HG02870 (cell line): ENCODE data around the gene SNAP25.

Experiments used
- ATAC-seq: cut with Tn5 transposase; IDR thresholded peaks from one replicate; pipeline ENCODE4 v1.9.1; 2021; ENCODE audit warnings: mild to moderate bottlenecking, moderate library complexity; ENCODE audit not compliant: unreplicated experiment

The SNAP25 gene

DNA sequence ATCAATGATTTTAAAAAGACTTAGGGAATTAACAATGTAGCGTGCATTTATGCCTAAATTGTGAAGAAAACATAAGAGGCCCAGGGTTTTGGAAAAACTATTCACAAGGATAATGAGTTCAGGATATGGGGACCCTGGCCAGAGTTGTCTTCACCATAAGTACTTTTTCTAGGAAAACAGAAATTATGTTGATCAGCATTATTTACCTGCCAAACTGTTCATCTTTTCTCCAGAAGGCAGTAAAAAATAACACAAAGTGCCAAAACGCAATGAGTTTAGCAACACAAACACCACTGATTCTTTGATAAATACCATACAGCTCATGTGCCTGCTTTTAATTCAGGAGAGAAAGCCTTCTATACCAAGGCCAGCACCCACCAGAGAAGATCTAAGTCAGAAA is 43.1 kb downstream of the SNAP25 start:
- no peak for ATAC-seq

DNA sequence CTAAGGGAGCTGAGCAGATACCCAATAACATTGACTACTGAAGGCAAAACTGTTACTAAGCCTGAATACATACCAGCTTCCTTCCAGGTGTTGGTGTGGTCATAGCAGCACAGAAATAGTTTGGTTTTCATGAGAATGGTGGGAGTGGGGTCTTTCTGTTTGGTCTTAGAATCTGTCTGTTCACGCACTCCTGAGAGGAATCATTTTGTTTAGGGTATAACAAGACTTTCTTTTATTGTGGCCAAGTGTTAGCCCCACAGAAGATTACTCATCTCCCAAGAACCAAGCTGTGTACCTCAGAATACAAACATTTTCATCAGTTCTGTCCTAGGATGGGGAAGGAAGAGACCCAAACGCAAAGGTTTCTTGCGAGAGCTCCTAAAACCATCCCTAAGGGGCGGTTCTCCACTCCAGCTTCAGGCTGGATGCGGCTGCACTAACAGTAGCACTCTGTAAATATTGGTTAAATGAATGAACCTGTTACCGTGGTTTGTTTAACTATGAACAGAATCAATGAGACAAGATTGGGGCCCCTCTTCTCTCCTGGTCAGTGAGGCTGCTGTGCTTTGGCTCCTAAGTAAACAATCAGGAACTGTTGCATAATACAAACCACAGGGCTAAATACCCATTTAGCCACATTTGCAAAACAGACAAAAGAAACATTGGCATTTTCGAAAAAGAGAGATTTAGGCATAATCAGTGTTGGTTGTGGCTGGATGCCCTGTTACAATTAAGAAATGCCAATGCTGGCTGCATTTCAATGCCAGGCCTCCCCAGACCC is 44.9 kb downstream of the SNAP25 start:
- no peak for ATAC-seq

DNA sequence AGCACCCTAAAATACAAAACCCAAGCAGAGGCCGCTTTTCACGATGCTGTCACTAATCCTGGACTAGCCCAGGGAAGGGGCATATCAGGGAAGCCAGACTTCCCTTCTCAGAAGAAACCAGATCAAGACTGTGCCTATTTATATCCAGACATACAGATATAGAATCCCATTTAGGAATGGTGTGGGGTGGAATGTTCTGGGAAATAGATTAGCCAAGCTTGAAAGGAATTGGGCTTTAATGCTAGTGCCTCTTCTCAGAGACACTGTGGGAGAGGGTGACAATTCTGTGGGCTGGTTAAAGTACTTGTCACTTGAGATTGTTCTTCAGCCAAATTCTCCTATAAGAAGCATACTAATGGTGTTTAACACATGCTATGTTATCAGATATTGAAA is 45.5 kb downstream of the SNAP25 start:
- ATAC-seq, result no peak

DNA sequence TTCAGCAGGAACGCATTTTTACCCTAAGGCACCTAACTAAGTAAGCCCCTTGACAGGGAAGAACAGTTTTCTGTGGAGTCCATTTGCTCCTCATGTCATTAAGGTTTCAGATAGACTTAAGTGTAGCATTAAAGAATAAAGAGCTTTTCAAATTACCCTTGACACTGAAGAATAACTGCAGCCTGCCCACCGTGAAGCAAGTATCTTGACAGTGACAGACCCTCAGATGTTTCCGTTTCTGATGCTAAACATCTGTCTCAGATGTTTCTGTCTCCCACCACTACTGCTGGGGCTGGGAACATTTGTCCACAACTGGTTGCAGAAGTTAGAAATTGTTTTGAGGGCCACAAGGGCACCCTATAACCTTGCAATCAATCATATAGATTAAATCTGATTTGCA is 50.0 kb downstream of the SNAP25 start:
- no peak for ATAC-seq

DNA sequence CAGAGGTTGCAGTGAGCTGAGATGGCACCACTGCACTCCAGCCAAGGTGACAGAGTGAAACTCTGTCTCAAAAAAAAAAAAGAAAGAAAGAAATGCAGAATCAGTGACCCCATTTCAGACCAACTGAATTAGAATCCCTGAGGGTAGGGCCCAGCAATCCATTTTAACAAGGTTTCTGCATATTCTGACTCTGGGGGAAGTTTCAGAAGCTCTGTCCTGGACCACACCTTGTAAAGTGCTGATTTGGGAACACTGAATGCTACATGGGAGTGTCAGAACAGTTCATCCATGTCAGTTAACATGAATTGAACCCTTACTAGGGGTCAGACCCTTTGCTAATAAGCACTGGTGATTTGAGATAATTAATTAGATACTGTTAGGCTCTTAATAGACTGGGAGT is 52.0 kb downstream of the SNAP25 start:
- ATAC-seq, result no peak

DNA sequence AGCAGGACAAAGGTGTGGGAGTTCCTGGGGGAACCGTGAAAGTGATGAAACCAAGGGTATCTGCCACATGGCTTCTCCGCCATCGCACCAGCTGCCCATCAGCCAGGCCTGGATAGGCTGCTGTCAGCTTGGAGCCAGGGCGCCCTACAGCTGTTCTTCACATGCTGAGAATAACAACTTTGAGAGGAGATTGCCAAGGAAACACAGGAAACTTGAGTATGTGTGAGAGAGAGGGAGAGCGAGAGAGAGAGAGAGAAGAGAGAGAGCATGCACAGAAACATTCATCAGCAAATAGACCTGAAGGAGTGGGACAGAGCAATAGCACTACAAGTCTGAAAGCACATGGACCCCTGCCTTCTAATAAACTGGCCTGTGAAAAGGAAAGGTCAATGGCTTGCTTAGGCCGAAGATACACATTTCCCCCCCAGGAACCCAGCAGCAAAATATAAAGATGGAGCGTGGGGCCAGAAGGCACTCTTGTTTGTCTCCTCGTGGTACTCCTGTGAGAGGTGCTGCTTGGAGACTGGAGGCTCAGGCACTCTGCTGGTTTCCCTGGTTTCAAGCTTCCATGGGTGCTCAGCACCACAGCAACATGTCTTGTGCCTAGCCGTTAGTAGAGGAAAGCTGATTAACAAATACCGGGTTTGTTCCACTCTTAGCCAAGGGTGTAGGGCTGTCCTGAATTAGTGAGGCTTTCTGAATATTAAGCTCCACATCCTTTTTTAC is 53.0 kb downstream of the SNAP25 start:
- no peak for ATAC-seq

DNA sequence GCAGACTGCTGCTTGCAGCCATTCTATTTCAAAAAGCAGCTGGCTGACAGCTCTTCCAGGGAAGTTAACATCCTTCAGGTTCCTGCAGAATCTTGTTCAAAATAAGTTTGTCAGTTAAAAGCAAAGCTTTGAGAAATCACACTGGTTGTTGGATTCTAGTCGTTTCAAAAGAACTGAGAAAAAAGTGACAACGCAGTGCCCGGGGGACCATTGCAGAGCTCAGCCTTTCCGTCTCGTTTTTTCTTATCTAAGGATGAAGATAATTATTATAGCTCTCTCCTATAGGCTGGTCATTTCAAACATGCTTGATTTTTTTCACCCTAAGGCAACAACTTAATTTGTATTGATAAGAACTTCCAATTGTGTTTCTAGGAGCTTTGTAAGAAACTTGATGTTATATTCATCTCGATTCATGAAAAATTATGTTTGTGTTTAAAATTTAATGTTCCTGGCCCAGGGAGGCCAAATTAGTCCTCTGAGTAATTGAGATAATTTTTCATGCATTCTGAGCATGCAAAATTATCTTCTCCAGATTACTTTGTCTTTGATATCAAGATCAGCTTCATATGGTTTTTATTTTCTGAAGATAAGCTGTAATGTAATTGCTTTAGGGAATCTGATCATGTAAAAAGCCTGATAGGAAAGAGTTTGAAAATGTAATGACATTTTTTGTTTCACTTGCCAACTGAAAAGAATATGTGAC is 58.4 kb downstream of the SNAP25 start:
- no peak for ATAC-seq

DNA sequence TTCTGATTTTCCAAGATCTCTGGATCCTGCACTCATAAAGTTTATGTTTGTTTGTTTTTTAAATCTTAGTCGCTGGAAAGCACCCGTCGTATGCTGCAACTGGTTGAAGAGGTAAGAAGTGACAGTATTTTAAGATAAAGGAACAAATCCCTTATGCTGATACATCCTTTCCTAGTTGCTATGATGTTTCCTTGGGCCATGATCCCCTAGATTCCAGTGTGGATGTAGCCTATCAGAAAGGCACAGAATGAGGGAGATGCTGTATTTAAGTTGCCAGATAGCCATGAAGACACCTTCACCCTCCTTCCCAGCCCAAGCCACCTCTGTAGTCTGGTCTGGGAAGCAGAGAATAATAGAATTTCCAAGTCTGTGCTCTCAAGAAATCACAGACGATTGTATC is 59.0 kb downstream of the SNAP25 start:
- no peak for ATAC-seq

DNA sequence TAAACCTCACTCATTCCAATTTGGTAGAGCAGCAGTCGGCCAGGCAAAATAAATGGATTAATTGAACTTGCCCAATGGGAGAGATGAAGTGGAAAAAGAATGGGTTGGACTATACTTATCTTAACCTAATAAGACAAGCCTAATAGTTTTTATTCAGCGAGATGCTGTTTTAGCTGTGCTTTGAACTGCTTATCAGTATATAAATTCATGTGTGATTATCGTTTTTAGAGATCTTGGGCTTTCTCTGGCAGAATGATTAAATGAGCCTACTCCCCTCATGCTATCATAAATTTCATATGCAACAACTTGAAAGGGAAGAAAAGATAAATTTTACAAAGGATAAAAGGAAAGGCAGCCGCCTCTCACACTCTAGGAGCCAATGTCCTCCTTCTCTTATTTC is 59.8 kb downstream of the SNAP25 start:
- ATAC-seq, result no peak

DNA sequence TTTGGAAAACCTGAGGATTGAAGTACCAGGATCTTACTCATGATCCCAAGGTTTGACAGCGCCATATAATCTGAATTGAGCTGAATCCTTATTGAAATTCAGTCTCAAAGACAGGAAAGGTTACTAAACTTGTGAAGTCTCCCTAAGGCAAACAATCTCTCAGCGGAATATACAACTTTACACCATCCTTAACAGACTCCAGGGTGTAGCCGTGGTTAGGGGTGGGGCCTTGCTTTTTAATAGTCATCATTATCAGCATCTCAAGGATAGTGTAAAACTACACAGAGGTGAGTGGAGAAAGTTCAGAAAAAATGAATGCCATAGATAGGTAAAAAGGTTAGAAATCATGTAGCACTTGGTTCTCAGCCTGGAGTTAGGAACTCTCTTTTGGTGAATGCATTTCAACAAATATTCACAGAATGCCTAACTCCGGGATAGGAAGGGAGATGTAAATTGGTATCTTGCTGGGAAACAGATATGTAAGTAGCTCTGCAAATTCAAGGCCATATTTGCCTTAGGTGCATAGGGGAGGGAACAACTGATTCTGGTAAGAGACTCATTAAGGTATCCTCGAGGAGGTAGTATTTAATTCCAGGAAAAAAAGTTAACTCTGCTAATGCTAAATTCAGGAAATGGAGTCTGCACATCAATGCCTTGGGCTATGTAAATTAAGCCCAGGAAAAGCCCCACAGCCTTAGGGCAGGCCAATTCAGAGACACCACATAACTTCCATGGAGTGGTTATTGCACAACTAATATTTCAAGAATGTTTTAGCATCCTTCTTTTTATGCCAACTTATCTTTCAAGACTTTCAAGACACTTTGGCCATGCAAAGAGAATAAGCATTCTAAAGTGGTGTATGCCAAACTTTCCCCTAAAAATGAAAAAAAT is 61.6 kb downstream of the SNAP25 start:
- ATAC-seq, result no peak

DNA sequence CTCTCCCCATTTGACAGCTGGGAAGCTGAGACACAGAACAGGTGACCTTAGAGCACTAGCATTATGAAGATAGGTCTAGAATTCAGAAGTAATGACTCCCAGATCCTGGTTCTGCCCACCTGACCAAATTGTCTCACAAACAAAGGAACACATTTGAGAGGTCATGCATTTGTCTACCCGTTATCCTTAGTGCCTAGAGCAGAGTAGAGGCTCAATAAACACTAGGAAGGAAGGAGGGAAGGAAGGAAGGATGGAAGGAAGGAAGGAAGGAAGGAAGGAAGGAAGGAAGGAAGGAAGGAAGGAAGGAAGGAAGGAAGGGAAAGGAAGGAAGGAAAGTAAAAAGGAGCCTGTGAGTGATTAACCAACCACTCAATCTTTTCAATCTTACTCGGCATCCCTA is 63.3 kb downstream of the SNAP25 start:
- no peak for ATAC-seq

DNA sequence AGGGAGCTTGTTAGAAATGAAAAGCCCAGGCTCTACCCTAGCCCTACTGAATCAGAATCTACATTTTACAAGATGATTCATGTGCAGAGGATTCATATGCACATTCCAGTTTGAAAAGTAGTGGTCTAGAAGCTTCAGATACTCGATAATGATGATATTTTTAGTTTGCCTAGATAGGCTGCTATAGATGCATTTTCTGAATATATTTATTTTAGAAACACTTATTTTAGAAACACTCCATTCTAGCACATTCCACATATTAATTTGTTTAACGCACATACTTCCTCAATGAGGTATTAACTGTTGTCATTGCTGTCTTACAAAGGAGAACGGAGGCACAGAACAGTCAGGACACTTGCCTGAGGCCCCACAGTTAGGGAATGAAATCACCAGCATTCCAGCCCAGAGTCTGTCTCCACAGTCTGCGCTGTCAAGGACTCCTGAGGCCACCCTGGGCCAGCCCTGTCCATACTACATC is 64.4 kb downstream of the SNAP25 start:
- no peak for ATAC-seq

DNA sequence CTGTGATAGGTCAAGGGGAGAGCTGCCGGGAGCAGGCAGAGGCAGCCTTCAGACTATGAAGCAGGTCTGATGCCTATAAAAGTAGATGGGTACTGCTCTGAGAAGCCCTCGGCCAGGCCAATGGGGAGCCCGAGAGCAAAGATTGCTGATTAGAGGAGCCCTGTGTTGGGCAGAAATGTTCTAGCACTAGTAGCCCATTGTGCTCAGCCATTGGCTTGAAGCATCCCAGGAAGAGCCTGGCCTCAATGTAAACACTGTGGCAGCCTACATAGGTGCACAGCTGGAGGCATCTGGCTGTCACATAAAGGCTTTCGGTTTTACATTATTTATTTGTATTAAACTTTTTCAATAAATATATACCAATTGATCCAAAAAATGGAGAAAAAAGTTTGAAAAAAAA is 67.7 kb downstream of the SNAP25 start:
- ATAC-seq, result no peak

DNA sequence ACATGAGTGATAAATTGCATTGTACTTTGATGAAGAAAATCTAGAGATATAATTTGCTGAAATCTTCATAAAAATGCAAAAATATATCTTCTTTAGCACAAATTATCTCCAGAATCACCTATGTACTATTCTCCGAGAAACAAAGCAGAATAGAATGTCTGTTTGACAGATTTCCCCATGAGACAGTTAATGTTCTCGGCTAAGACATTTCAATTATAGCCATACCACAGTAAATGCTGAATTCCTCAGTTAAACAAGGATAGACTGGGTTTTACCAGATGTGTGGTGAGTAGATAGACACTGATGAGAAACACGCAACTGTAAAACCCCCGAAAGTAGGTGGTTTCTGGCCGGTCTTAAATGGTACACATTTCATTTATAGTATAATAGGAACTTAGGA is 69.8 kb downstream of the SNAP25 start:
- ATAC-seq, result no peak

DNA sequence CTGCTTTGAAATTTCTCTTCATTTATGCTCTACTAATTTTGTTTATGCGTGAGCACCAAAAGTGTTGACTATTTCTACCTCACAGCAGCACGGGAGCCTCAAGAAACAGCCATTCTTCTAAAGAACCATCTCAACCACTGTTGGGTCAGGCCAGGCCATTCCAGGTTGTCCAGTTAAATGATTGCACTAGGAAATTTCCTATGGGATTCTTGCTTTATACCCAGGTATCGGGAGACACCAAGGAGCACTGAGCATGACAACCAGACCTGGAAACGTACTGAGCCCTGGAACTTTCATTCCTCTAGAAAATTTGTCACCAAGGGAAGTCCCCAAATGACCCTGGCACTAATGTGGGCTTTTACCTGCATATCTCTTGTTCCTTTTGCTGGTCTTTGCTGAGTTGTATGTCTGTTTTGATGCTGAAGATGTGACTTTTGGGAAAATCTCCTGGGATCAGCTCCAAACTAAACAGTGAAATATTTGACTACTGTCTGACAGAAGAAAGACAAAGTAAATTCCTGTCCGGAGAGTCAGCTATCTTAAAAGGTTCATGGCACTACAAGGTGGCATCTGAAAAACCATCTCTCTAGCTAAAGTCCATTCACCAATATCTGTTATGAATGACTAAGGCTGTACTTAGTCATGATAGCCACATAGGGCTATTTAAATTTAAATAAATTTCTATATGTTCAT is 70.5 kb downstream of the SNAP25 start:
- ATAC-seq, result no peak

DNA sequence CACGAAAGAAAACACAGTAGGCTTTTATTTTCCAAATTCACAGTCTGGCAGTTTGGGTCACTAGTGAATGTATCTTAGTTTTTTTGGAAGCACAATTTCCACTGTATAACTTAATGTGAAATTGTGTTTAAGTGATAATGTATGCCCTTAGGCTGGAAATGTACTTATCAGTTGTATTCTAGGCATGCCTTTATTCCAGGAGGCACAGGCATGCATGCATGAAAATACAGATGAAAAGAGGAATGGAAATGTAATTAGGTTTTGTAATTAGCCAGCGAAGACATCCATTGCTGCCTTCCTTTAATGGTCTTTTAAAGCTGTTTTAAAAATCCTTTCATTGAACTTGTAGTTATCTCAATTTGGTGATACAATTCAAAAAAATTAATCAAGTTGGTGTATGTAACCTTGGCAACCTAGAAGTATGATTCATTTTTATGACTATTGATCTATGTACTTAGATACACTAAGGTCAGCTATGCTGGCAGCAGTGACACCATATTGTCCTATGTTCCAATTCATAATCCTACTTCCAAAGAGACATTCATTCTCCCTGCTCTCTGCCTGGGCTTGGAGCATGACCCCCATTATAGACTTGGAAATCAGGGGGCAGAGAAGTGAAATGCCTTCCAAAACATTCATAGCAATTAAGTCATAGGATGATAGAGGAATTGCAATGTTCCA is 73.1 kb downstream of the SNAP25 start:
- ATAC-seq, result no peak

DNA sequence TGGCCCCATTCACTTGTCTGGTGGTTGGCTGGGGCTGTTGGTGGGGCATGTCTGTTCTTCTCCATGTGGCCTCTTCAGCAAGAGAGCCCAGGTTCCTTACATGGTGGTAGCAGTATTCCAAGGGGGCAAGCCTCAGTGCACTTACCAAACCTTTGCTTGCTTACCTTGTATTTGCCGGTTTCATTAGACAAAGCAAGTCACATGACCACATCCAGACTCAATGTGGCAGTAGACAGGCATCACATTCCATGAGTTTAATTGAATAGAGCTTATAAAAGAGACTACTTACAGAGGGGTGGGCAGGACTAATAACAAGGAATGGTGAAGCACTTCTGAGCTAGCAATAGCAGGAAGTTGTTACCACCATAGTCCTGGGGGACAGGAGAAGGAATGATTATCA is 78.6 kb downstream of the SNAP25 start:
- no peak for ATAC-seq

DNA sequence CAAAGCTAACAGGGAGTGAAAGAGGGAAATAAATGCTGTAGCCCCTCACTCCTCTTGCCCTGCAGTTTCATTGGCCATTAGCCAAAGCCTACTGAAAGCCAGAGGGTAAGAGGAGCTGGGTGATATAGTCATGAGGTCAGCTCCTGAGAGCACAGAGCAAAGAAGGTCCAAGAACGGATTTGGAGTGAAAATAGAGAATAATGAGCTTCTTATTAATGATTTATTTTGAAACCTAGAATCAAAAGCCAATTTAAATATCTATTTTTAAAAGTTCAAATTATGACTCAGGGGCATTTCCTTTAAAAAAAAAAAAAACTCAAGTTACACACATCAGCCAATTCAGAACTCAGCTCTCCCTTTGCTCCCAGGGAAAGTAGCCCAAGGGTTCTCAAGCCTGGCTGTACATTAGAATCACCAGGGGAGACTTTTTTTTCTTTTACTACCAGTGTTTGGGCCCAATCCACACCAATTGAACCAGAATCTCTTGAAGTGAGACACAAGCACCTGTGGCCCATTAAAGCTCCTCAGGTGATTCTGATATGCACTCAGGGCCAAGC is 79.1 kb downstream of the SNAP25 start:
- no peak for ATAC-seq
